Activated CD4-positive, alpha-beta memory T cell treated with anti-CD3 and anti-CD28 coated beads for 36 hours (primary cell): ENCODE measurements around the gene FGFRL1. TPM values are rescaled to one million over a fixed set of nuclear protein-coding genes. Genes with fewer than 3 reads are reported as not detected.

Source experiments
- CTCF ChIA-PET: fragments of 350-600 bp; sonication (Branson Sonifier 250); formaldehyde crosslinking; loops from one replicate; lab custom pipeline; 2021; ENCODE audit warnings: antibody characterized with exemption, inconsistent platforms; lab: Charles Lee
- POLR2A ChIA-PET: fragments of 350-600 bp; sonication (Branson Sonifier 250); formaldehyde crosslinking; loops from one replicate; lab custom pipeline; 2021; ENCODE audit warnings: antibody characterized with exemption; lab: Charles Lee
- DNase-seq: peaks from one replicate; pipeline ENCODE4 v3.0.0-alpha.2; 2020
- H3K27ac Mint-ChIP-seq: one replicate; pipeline ENCODE4 v1.8.0; 2021; ENCODE audit warnings: mixed read lengths
- H3K27me3 Mint-ChIP-seq: one replicate; pipeline ENCODE4 v1.8.0; 2021; ENCODE audit warnings: mixed read lengths
- H3K36me3 Mint-ChIP-seq: one replicate; pipeline ENCODE4 v1.8.0; 2021; ENCODE audit warnings: mixed read lengths
- H3K4me1 Mint-ChIP-seq: one replicate; pipeline ENCODE4 v1.8.0; 2021; ENCODE audit warnings: low read depth, mixed read lengths
- H3K4me3 Mint-ChIP-seq: one replicate; pipeline ENCODE4 v1.8.0; 2021; ENCODE audit warnings: mild to moderate bottlenecking, mixed read lengths
- H3K9me3 Mint-ChIP-seq: one replicate; pipeline ENCODE4 v1.8.0; 2021; ENCODE audit warnings: mixed read lengths
- intact Hi-C: fragments of 100-400 bp; cut with micrococcal nuclease; formaldehyde crosslinking; loops from one replicate; pipeline ENCODE4 v1.15.1; 2023
- total RNA-seq, 2 experiments: library from RNA; stranded (reverse); gene quantifications; one replicate each; pipeline ENCODE4 v1.2.3, GENCODE V29; 2021

FGFRL1 gene, protein sequence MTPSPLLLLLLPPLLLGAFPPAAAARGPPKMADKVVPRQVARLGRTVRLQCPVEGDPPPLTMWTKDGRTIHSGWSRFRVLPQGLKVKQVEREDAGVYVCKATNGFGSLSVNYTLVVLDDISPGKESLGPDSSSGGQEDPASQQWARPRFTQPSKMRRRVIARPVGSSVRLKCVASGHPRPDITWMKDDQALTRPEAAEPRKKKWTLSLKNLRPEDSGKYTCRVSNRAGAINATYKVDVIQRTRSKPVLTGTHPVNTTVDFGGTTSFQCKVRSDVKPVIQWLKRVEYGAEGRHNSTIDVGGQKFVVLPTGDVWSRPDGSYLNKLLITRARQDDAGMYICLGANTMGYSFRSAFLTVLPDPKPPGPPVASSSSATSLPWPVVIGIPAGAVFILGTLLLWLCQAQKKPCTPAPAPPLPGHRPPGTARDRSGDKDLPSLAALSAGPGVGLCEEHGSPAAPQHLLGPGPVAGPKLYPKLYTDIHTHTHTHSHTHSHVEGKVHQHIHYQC
- 10 to 100 TPM; 12.2 to 15.1 TPM for total RNA-seq

GRCh38 chr4:1011022-1011665 is at the start of gene FGFRL1:
FGFRL1 (plus strand) TSS chr4:1011626; CDS start chr4:1012486, 860 bp downstream.
- peaks cover 10% of the 10 kb centered on the region for H3K4me1 Mint-ChIP-seq
- intact Hi-C loops = loop anchor here (1.0 to 5.0 kb wide), 6 partner anchors 38 to 336 kb away; partner anchors contain the start of genes CTBP1, DGKQ, GAK and MAEA
- peak; percentile 95 for DNase-seq
- H3K36me3 Mint-ChIP-seq = no peaks in the 10 kb centered on the region
- H3K9me3 Mint-ChIP-seq = no peaks in the 10 kb centered on the region
- peak within 1 kb of the TSS; percentile 76 for H3K27ac Mint-ChIP-seq
- ChIA-PET POLR2A (no interaction called here), CTCF (interaction anchor here (0.9 to 1.0 kb wide), 2 partner anchors 12 to 269 kb away, joined by 3 to 5 read pairs; no protein-coding TSS in a partner anchor)
- H3K27me3 Mint-ChIP-seq = peaks cover 27% of the 10 kb centered on the region
- peak within 1 kb of the TSS; percentile 69 for H3K4me3 Mint-ChIP-seq

GRCh38 chr4:962231-963208 is 48.9 kb upstream of the FGFRL1 start:
- ChIA-PET POLR2A (no interaction called here), CTCF (no interaction called here)
- DNase-seq = no peak
- Mint-ChIP-seq H3K27me3 (no peaks in the 10 kb centered on the region), H3K4me1 (no peaks in the 10 kb centered on the region), H3K9me3 (no peaks in the 10 kb centered on the region), H3K36me3 (peaks cover 5% of the 10 kb centered on the region), H3K4me3 (no peak overlapping the region), H3K27ac (no peak overlapping the region)
- intact Hi-C loops = no loop called here

- peaks cover 4% of the 10 kb centered on the region for H3K36me3 Mint-ChIP-seq
- no peak overlapping the region for H3K27ac Mint-ChIP-seq
- no peaks in the 10 kb centered on the region for H3K4me1 Mint-ChIP-seq
- no peak for DNase-seq
- POLR2A ChIA-PET = interaction anchor here (1.2 kb wide), 1 partner anchor 9 kb away, joined by 4 read pairs; no protein-coding TSS in a partner anchor
- H3K9me3 Mint-ChIP-seq = no peaks in the 10 kb centered on the region
- H3K27me3 Mint-ChIP-seq = no peaks in the 10 kb centered on the region
- H3K4me3 Mint-ChIP-seq = no peak overlapping the region
- CTCF ChIA-PET = no interaction called here
- intact Hi-C loops = no loop called here
These were observed 47.9 kb upstream of the FGFRL1 start for GRCh38 chr4:963276-964225.

GRCh38 chr4:964346-965025 is 46.9 kb upstream of the FGFRL1 start:
- Mint-ChIP-seq H3K27me3 (no peaks in the 10 kb centered on the region), H3K4me1 (no peaks in the 10 kb centered on the region), H3K27ac (no peak overlapping the region), H3K4me3 (no peak overlapping the region), H3K9me3 (no peaks in the 10 kb centered on the region), H3K36me3 (no peaks in the 10 kb centered on the region)
- CTCF ChIA-PET = no interaction called here
- intact Hi-C loops = no loop called here
- DNase-seq = no peak
- POLR2A ChIA-PET = interaction anchor here (1.2 kb wide), 1 partner anchor 8 kb away, joined by 4 read pairs; no protein-coding TSS in a partner anchor

DNA sequence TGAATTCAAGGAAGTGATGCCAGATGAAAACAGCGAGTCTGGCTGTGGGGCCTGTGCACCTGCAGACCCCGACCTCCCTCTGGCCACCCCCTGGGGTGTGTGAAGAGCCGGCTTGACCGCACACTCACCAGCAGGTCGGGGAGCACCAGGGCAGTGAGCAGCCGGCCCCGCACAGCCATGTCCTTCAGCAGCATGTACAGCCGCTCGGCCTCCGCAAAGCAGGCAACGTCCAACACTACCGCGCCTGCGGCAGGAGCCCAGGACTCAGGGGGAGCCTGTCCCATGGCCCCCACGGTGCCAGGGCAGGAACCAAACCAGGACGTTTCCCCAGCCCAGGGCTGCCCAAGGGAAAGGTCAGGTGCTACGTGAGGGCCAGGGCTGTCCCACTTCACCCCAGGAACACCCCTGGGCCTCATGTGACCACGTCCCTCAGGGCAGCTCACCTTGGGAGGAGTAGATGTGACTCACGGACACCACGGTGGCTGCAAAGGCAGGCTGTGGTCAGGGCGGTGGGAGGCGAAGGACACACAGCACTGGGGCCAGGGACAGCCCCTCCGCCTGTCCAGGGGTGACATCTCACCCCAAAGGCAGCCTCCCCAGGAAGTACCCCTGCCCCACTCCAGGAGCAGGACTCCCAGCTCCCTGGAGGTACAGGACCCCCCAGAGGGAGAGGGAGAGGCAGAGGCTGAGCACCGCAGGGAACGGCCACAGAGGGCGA is 46.2 kb upstream of the FGFRL1 start:
- Mint-ChIP-seq H3K27ac (no peak overlapping the region), H3K4me3 (no peak overlapping the region), H3K9me3 (no peaks in the 10 kb centered on the region), H3K4me1 (no peaks in the 10 kb centered on the region), H3K36me3 (no peaks in the 10 kb centered on the region), H3K27me3 (no peaks in the 10 kb centered on the region)
- intact Hi-C loops = no loop called here
- ChIA-PET CTCF (no interaction called here), POLR2A (interaction anchor here (1.2 kb wide), 1 partner anchor 8 kb away, joined by 4 read pairs; no protein-coding TSS in a partner anchor)
- DNase-seq = no peak

- intact Hi-C loops = no loop called here
These were observed 45.7 kb upstream of the FGFRL1 start for GRCh38 chr4:965766-966134.

DNA sequence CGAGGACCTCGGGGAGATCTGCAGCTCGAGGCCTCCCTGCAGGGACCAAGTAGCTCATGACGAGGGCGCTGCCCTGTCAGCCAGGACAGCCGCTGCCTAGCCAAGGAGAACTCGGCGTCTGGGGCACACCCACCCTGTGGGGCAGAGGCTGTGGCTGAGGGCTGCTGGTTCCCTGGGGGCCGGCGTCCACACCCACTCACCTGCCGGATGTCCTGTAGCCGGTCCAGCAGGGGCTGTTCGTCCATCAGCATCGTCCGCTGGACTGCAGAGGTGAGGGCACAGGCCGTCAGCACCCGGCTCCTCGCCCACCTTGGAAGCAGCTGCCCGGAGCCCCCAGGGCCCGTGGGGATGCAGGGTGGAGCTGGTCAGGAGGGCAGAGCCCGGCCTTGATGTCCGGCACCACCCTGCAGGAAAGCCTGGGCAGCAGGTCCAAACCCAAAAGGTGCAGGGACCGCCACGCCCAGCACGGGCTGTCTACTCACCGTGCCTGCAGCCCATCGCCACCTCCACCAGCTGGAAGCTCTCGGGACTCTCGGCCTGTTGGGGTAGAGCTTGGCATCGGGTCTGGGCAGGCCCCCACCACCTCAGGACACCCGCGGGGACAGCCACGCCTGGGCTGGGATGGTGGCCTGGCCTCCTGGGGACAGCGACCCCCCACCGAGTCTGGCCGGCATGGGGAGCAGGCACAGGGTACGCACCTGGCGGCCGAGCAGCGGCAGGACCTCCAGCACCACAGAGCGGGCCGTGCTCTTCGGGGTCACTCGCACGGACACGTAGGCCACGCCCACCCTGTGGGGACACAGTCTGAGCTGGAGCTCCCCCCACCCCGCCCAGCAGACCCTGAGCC is 44.9 kb upstream of the FGFRL1 start:
- H3K27ac Mint-ChIP-seq = no peak overlapping the region
- no peaks in the 10 kb centered on the region for H3K9me3 Mint-ChIP-seq
- H3K27me3 Mint-ChIP-seq = no peaks in the 10 kb centered on the region
- H3K36me3 Mint-ChIP-seq = no peaks in the 10 kb centered on the region
- no peak overlapping the region for H3K4me3 Mint-ChIP-seq
- ChIA-PET POLR2A (no interaction called here), CTCF (no interaction called here)
- DNase-seq = no peak
- H3K4me1 Mint-ChIP-seq = peaks cover 8% of the 10 kb centered on the region
- intact Hi-C loops = no loop called here

More at GRCh38 chr4:965766-966134, 45.7 kb upstream of the FGFRL1 start:
- ChIA-PET CTCF (no interaction called here), POLR2A (no interaction called here)
- Mint-ChIP-seq H3K4me3 (no peak overlapping the region), H3K27me3 (no peaks in the 10 kb centered on the region), H3K9me3 (no peaks in the 10 kb centered on the region), H3K36me3 (no peaks in the 10 kb centered on the region), H3K4me1 (peaks cover 4% of the 10 kb centered on the region), H3K27ac (no peak overlapping the region)
- DNase-seq = no peak

- no peaks in the 10 kb centered on the region for H3K36me3 Mint-ChIP-seq
- intact Hi-C loops = no loop called here
- H3K9me3 Mint-ChIP-seq = no peaks in the 10 kb centered on the region
- no peak overlapping the region for H3K4me3 Mint-ChIP-seq
- CTCF ChIA-PET = no interaction called here
- no peaks in the 10 kb centered on the region for H3K27me3 Mint-ChIP-seq
- H3K4me1 Mint-ChIP-seq = peaks cover 8% of the 10 kb centered on the region
- H3K27ac Mint-ChIP-seq = no peak overlapping the region
- POLR2A ChIA-PET = no interaction called here
- DNase-seq = no peak
These were observed 44.0 kb upstream of the FGFRL1 start for GRCh38 chr4:967113-968104.

DNA sequence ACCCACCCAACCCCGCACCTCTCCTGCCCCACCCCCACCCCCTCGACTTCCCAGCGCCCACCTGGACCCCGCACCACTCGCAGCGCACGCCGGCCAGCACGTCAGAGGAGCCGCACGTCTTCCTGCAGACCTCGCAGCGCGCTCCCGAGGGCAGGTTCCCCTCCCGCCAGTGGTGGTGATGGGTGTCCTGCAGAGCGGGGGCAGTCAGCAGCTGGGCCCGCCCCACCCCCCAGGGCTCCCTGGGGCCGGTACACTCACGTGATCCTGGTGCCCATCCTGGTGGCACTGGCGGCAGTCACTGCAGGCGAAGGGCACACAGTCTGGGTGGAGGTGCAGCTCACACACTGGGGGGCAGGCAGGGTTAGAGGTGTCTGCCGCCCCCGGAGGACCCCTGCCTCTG is 43.2 kb upstream of the FGFRL1 start:
- H3K9me3 Mint-ChIP-seq = no peaks in the 10 kb centered on the region
- H3K4me1 Mint-ChIP-seq = peaks cover 8% of the 10 kb centered on the region
- intact Hi-C loops = no loop called here
- H3K27ac Mint-ChIP-seq = no peak overlapping the region
- ChIA-PET CTCF (no interaction called here), POLR2A (no interaction called here)
- no peaks in the 10 kb centered on the region for H3K36me3 Mint-ChIP-seq
- DNase-seq = no peak
- H3K4me3 Mint-ChIP-seq = no peak overlapping the region
- no peaks in the 10 kb centered on the region for H3K27me3 Mint-ChIP-seq
